Measurements from ENCODE around the gene BANF1.

The BANF1 gene

GRCh38 chr11:66048547-66049323 is 46.4 kb downstream of the BANF1 start, which contains the start of gene GAL3ST3:
TSS of gene GAL3ST3 (minus strand) at chr11:66049161. CDS start at chr11:66045415, 3,746 bp downstream.
- no peak within 1 kb of the TSS for H3K9ac ChIP-seq
- peak within 1 kb of the TSS; percentile 90 for H3K4me2 ChIP-seq
- H3K27me3 ChIP-seq, result no peaks in the 10 kb centered on the region
- H3K36me3 ChIP-seq, result peaks cover 1% of the 10 kb centered on the region
- no peaks in the 10 kb centered on the region for H3K9me3 ChIP-seq
- peak within 1 kb of the TSS; percentile 54 for H3K4me3 ChIP-seq
- TF ChIP-seq Cebpa-rat (IDR thresholded peaks at IDR 0.05), result no peak
- peaks cover 51% of the 10 kb centered on the region for H3K4me1 ChIP-seq
- H3K27ac ChIP-seq, result peak within 1 kb of the TSS; percentile 26; the same call in 1 of the 2 replicates
- H4K20me1 ChIP-seq, result peaks cover 11% of the 10 kb centered on the region

DNA sequence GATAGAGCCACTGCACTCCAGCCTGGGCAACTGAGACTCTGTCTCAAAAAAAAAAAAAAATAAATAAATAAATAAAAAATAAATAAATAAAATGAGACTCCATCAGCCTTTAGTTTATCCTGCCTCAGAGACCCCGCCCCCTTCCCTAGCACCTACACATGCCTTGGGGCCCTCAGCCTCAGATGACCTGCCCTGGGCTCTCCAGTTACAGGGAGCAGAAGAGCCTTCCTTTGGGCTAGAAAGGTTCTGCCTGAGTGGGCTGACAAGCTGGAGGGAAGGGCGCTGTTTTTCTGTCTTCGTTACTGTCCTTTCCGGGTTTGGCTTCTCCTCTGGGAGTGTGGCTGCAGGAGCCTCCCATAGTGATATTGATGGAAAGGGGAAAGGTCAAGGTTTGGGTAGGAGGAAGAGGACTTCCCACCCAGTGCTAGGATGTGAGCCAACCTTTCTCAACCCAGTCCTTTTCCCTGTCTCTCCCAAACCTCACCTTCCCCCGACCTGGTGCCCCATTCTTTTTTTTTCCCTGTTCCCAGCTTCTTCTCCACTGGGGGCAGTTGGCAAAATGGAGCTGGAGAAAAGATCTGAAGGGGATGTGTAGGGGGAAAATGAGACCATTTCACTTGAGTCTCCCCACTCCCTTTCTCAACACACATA is 48.4 kb downstream of the BANF1 start:
- peak overlapping the region; percentile 96 for H3K4me3 ChIP-seq
- H3K27ac ChIP-seq, result peak overlapping the region; percentile 89
- no peaks in the 10 kb centered on the region for H3K9me3 ChIP-seq
- no peak for TF ChIP-seq Cebpa-rat (IDR thresholded peaks at IDR 0.05)
- H3K27me3 ChIP-seq, result no peaks in the 10 kb centered on the region
- H3K36me3 ChIP-seq, result peaks cover 21% of the 10 kb centered on the region
- H3K4me2 ChIP-seq, result peak overlapping the region; percentile 90
- peaks cover 44% of the 10 kb centered on the region for H3K4me1 ChIP-seq
- H3K9ac ChIP-seq, result peak overlapping the region; percentile 93
- peaks cover 25% of the 10 kb centered on the region for H4K20me1 ChIP-seq

GRCh38 chr11:66051371-66051765 is 49.1 kb downstream of the BANF1 start:
- peak overlapping the region; percentile 89 for H3K27ac ChIP-seq
- H3K9me3 ChIP-seq, result no peaks in the 10 kb centered on the region
- H3K9ac ChIP-seq, result peak overlapping the region; percentile 93
- peak overlapping the region; percentile 96 for H3K4me3 ChIP-seq
- no peak for TF ChIP-seq Cebpa-rat (IDR thresholded peaks at IDR 0.05)
- peaks cover 42% of the 10 kb centered on the region for H3K4me1 ChIP-seq
- H3K36me3 ChIP-seq, result peaks cover 27% of the 10 kb centered on the region
- peak overlapping the region; percentile 90 for H3K4me2 ChIP-seq
- no peaks in the 10 kb centered on the region for H3K27me3 ChIP-seq
- peaks cover 32% of the 10 kb centered on the region for H4K20me1 ChIP-seq

- Histone ChIP-seq H3K4me1 (peaks cover 42% of the 10 kb centered on the region), H3K36me3 (peaks cover 34% of the 10 kb centered on the region), H3K4me3 (peak within 1 kb of the TSS; percentile 96), H3K4me2 (peak within 1 kb of the TSS; percentile 90), H3K27me3 (no peaks in the 10 kb centered on the region), H3K9me3 (no peaks in the 10 kb centered on the region), H3K9ac (peak within 1 kb of the TSS; percentile 93), H3K27ac (peak within 1 kb of the TSS; percentile 89), H4K20me1 (peaks cover 36% of the 10 kb centered on the region)
- no peak for TF ChIP-seq Cebpa-rat (IDR thresholded peaks at IDR 0.05)
These were observed 49.7 kb downstream of the BANF1 start, which contains the start of gene SF3B2 for GRCh38 chr11:66051766-66052663. TSS of gene SF3B2 (plus strand) at chr11:66052364. CDS start at chr11:66052385, 21 bp downstream.

- Histone ChIP-seq H3K9ac (peak overlapping the region; percentile 93), H3K27me3 (no peaks in the 10 kb centered on the region), H3K36me3 (peaks cover 40% of the 10 kb centered on the region), H3K4me3 (peak overlapping the region; percentile 96), H3K9me3 (no peaks in the 10 kb centered on the region), H3K27ac (peak overlapping the region; percentile 89), H3K4me2 (peak overlapping the region; percentile 90), H3K4me1 (peaks cover 42% of the 10 kb centered on the region), H4K20me1 (peaks cover 36% of the 10 kb centered on the region)
- no peak for TF ChIP-seq Cebpa-rat (IDR thresholded peaks at IDR 0.05)
These were observed 50.3 kb downstream of the BANF1 start for GRCh38 chr11:66052664-66052982.
